Endothelial cell of umbilical vein (primary cell): Measurements from ENCODE around the gene MARK4.

ENCODE experiments used
- CTCF ChIP-seq, 2 donors: IDR thresholded peaks; 1 replicate in 1 of 2; 2 replicates in 1 of 2; pipeline ENCODE4 v1.5.1; 2011; ENCODE audit warnings: low read length in 2 of 2, mild to moderate bottlenecking in 2 of 2, moderate library complexity in 2 of 2, control low read depth in 1 of 2, inconsistent platforms in 1 of 2, low read depth in 1 of 2; ENCODE audit not compliant: insufficient read depth in 1 of 2; ENCODE audit errors: extremely low read depth in 1 of 2
- POLR2A ChIP-seq: IDR thresholded peaks from 2 replicates; pipeline ENCODE4 v1.6.1; 2012; ENCODE audit warnings: low read depth, mild to moderate bottlenecking, control low read depth, low read length

DNA sequence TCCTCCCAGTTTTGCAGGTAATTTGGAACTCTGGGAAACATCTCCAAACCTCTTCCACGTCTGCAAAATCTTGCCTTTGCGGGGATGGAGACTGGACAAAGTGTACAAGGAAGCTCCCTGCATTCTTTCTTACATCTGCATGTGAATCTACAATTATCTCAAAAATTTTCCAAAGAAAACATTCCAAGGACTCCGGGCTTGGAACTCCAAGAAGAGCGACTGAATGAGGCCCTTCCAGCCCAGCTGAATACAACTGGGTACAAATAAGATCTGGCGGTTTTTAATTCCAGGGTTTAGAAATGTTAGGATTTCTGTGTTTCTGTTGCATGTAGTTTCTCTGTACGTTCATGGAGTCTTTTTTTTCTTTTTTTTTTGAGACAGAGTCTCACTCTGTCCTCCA is 34.4 kb upstream of the MARK4 start:
- no peak for TF ChIP-seq CTCF (IDR thresholded peaks at IDR 0.05; ENCODE audit: extremely low read depth in 1 of 2, insufficient read depth in 1 of 2, low read depth in 1 of 2, low read length in 2 of 2)
- TF ChIP-seq POLR2A, result no peak
